ENCODE results near the gene MAP4K4.
"Not testable (repeated sequence)": the region's sequence is repeated elsewhere in the genome, so short reads cannot be mapped to it uniquely, and the experiment has no call there.

MAP4K4 gene

GRCh38 chr2:101770726-101771125 lies 73.2 kb downstream of the MAP4K4 start:
- peak; percentile 54 for DNase-seq

GRCh38 chr2:101771227-101771902 lies 73.9 kb downstream of the MAP4K4 start:
- DNase-seq = no peak

- no peak for DNase-seq
These were observed 74.4 kb downstream of the MAP4K4 start for GRCh38 chr2:101771910-101772321.

- no peak for DNase-seq
These were observed 75.6 kb downstream of the MAP4K4 start for GRCh38 chr2:101773137-101773536.

GRCh38 chr2:101773961-101774360 lies 76.5 kb downstream of the MAP4K4 start:
- DNase-seq = not testable (repeated sequence)

- DNase-seq = no peak
These were observed 77.6 kb downstream of the MAP4K4 start for GRCh38 chr2:101775092-101775491.

GRCh38 chr2:101775636-101776035 lies 78.1 kb downstream of the MAP4K4 start:
- no peak for DNase-seq

GRCh38 chr2:101776172-101777043 lies 78.9 kb downstream of the MAP4K4 start:
- DNase-seq = no peak

- no peak for DNase-seq
These were observed 79.8 kb downstream of the MAP4K4 start for GRCh38 chr2:101777337-101777736.

- DNase-seq = no peak
These were observed 80.6 kb downstream of the MAP4K4 start for GRCh38 chr2:101778102-101778501.

GRCh38 chr2:101779190-101779589 lies 81.7 kb downstream of the MAP4K4 start:
- DNase-seq = no peak

GRCh38 chr2:101779656-101780055 lies 82.1 kb downstream of the MAP4K4 start:
- no peak for DNase-seq

- no peak for DNase-seq
These were observed 83.8 kb downstream of the MAP4K4 start for GRCh38 chr2:101781326-101781725.

GRCh38 chr2:101781791-101782426 lies 84.4 kb downstream of the MAP4K4 start:
- DNase-seq = no peak

GRCh38 chr2:101782427-101782792 lies 84.9 kb downstream of the MAP4K4 start:
- no peak for DNase-seq

- DNase-seq = no peak
These were observed 89.6 kb downstream of the MAP4K4 start for GRCh38 chr2:101787097-101787496.

- DNase-seq = no peak
These were observed 91.1 kb downstream of the MAP4K4 start for GRCh38 chr2:101788565-101788964.

- DNase-seq = no peak
These were observed 91.8 kb downstream of the MAP4K4 start for GRCh38 chr2:101788995-101789970.

GRCh38 chr2:101790416-101790815 lies 92.9 kb downstream of the MAP4K4 start:
- no peak for DNase-seq

- no peak for DNase-seq
These were observed 93.3 kb downstream of the MAP4K4 start for GRCh38 chr2:101790857-101791256.

GRCh38 chr2:101792208-101792607 lies 94.7 kb downstream of the MAP4K4 start:
- no peak for DNase-seq

GRCh38 chr2:101793277-101793969 lies 95.9 kb downstream of the MAP4K4 start:
- DNase-seq = no peak
